H54 (cell line): ENCODE results near the gene DTWD2.
A peak's percentile ranks its signal among the peaks of the same experiment; 100 is the strongest.
"Not testable (repeated sequence)": the region's sequence is repeated elsewhere in the genome, so short reads cannot be mapped to it uniquely, and the experiment has no call there.

ENCODE experiments used
- DNase-seq: peaks from one replicate; pipeline ENCODE4 v3.0.0; 2011; ENCODE audit warnings: low spot score, mixed read lengths; ENCODE audit not compliant: insufficient read length
- FAIRE-seq: peaks from 3 replicates; lab custom pipeline; 2011; peaks lifted over from hg19 to GRCh38; lab: Jason Lieb, UNC
- POLR2A ChIP-seq: IDR thresholded peaks from 2 replicates; pipeline ENCODE4 v1.6.1; 2011; ENCODE audit warnings: low read depth, mild to moderate bottlenecking, low read length

DTWD2 gene

DNA sequence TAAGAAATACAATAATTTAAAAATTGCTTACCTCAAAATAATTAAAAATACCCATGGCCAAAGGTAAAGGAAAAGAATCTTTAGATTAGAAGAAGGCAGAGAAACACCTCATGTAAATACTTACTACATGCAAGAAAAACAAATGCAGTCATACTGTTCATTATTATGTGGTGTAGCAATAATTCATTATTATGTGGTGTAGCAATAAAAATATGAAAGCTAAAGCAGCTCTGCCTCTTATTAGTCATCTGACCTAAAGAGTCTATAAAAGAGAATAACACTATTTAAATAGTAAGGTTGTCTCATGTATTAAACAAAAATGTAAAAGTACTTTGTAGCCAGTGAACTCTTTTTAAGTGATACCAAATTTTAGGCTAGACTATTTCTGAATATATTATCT, 6.6 kb downstream of the DTWD2 start:
- DNase-seq (no peak), FAIRE-seq (no peak)
- TF ChIP-seq POLR2A, result no peak

DNA sequence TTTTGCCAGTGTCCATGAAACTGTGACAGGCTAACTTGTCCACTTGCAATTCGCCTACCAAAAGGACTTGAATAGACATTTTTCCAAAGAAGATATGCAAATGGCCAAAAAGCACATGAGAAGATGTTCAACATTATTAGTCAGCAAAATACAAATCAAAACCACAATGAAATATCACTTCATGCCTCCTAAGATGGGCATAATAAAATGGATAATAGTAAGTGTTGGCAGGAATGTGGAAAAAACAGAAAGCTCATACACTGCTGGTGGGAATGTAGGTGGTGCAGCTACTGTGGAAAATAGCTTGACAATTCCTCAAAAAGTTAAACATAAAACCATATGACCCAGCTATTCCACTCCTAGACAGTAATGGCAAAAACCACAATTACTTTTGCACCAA, 7.9 kb downstream of the DTWD2 start:
- no peak for DNase-seq

DNA sequence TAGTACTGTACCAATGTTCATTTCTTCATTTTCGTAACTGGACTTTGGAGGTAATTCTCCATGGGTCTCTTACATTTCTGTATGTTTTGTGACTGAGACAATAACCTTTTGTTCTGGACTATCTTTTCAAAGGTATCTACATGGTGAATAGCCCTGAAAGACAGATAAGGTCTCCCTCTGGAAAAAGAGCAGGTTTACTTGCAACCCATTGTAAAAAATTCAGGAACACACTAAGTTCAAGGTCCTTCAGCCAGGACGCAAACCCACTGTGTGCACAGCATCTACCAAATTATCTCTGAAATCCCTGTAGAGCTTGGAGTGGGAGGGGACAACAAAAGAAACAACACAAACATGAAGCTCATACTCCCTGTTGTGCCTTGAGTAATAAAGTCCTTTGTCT, 8.3 kb downstream of the DTWD2 start:
- no peak for TF ChIP-seq POLR2A
- FAIRE-seq, result no peak
- DNase-seq, result no peak

More for the DNA sequence above, 7.9 kb downstream of the DTWD2 start:
- FAIRE-seq, result no peak
- TF ChIP-seq POLR2A, result no peak

DNA sequence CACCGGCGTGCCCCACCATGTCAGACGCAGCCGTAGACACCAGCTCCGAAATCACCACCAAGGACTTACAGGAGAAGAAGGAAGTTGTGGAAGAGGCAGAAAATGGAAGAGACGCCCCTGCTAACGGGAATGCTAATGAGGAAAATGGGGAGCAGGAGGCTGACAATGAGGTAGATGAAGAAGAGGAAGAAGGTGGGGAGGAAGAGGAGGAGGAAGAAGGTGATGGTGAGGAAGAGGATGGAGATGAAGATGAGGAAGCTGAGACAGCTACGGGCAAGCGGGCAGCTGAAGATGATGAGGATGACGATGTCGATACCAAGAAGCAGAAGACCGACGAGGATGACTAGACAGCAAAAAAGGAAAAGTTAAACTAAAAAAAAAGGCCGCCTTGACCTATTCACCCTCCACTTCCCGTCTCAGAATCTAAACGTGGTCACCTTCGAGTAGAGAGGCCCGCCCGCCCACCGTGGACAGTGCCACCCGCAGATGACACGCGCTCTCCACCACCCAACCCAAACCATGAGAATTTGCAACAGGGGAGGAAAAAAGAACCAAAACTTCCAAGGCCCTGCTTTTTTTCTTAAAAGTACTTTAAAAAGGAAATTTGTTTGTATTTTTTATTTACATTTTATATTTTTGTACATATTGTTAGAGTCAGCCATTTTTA, 14.4 kb downstream of the DTWD2 start:
- not testable (repeated sequence) for FAIRE-seq

DNA sequence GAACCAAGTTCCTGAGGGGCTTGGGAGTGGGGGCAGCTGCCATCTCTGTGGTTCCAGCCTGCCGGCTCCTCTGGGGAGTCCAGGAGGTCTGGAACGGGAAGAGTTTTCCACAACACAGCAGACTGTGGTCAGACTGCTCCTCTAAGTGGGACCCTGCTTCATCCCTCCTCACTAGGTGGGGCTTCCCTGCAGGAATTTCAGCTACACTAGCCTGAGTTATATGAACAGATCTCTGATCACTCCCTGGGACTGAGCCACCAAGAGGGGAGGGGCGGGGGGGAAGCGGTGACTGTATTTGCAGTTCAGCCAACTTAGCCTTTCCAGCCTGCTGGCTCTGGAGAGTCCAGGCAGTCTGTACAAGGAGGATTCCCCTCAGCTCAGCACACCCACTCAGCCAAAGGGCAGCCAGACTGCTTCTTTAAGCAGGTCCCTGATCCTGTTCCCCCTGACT, 19.4 kb downstream of the DTWD2 start:
- TF ChIP-seq POLR2A, result no peak
- DNase-seq (no peak), FAIRE-seq (no peak)

More for the DNA sequence above, 14.4 kb downstream of the DTWD2 start:
- DNase-seq, result not testable (repeated sequence)

GRCh38 chr5:118968406-118968911, 19.9 kb downstream of the DTWD2 start:
- DNase-seq, result no peak
- no peak for FAIRE-seq
- no peak for TF ChIP-seq POLR2A

DNA sequence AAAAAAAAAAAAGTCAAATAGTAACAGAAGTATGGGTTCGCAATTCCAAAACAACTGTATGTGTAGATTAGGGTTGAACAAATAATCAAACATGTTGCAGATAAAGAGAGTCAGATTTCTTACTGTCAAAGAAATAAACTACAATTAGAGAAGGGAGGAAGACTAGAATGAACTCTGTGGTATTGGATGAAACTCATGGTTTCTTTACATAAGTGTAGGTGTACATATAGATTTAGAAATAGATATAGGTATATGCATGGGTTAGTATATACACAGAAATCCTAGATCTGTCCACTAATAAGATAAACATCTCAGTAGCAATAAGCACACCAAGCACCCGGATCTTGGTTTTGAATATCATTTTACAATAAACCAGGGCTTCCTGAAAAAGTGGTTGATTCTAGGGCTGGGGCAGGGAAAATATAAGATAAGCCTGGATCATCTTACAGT, 21.3 kb downstream of the DTWD2 start:
- DNase-seq, result no peak
- no peak for TF ChIP-seq POLR2A
- no peak for FAIRE-seq

GRCh38 chr5:118965890-118966289, 22.5 kb downstream of the DTWD2 start:
- no peak for TF ChIP-seq POLR2A
- DNase-seq, result no peak
- no peak for FAIRE-seq

GRCh38 chr5:118964970-118965369, 23.4 kb downstream of the DTWD2 start:
- FAIRE-seq, DNase-seq: not testable (repeated sequence)

DNA sequence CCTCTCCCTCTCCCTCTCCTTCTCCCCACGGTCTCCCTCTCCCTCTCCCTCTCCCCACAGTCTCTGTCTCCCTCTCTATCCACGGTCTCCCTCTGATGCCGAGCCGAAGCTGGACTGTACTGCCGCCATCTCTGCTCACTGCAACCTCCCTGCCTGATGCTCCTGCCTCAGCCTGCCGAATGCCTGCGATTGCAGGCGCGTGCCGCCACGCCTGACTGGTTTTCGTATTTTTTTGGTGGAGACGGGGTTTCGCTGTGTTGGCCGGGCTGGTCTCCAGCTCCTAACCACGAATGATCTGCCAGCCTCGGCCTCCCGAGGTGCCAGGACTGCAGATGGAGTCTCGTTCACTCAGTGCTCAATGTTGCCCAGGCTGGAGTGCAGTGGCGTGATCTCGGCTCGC, 24.0 kb downstream of the DTWD2 start:
- FAIRE-seq, DNase-seq: not testable (repeated sequence)

DNA sequence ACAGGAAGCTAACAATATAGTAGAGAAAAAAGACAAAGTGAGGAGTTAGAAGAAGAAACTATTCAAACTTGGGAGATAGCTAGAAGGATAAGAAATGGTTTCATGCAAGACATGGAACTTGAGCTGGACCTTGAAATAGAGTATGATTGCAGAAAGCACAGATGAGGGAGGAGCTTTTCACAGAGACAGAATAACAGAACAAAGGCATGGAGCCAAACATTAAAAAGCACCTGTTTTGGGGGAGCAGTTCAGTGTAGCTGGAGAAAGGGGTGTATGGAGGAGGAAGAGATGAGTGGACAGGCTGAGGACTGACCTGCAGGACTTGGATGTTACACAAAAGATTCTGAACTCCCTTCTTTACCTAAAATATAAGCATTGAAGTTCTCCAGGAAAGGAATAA, 25.2 kb downstream of the DTWD2 start:
- no peak for DNase-seq
- FAIRE-seq, result peak; percentile 6
- no peak for TF ChIP-seq POLR2A

GRCh38 chr5:118960557-118960956, 27.8 kb downstream of the DTWD2 start:
- FAIRE-seq (no peak), DNase-seq (no peak)
- TF ChIP-seq POLR2A, result no peak

- no peak for DNase-seq
- peak; percentile 20 for FAIRE-seq
- TF ChIP-seq POLR2A, result no peak
Observed at GRCh38 chr5:118956727-118957126, 31.6 kb downstream of the DTWD2 start.

- DNase-seq (no peak), FAIRE-seq (no peak)
- TF ChIP-seq POLR2A, result no peak
Observed at GRCh38 chr5:118953652-118954005, 34.7 kb downstream of the DTWD2 start.

- DNase-seq (no peak), FAIRE-seq (no peak)
- no peak for TF ChIP-seq POLR2A
Observed at GRCh38 chr5:118952992-118953651, 35.2 kb downstream of the DTWD2 start.

- not testable (repeated sequence) for FAIRE-seq, DNase-seq
Observed at GRCh38 chr5:118952306-118952705, 36.0 kb downstream of the DTWD2 start.

DNA sequence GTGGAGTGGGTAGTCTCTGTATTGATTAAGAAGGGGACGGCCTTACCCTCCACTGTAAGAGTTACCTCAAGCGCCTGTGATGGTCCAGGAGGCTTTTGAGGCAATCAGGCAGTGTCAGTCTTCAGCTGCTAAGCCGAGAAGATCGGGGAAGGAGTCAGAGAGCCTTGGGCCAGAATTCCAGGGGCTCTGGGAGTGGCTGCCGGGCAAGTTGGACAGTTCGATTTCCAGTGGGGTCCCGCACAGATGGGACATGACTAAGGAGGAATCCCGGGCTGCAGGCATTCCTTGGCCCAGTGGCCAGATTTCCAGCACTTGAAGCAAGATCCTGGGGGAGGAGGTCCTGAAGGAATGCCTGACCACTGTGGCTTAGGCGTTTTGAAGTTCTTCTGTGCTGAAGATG, 38.0 kb downstream of the DTWD2 start:
- FAIRE-seq, DNase-seq: not testable (repeated sequence)
